IMR-90 (cell line): ENCODE results near the gene MAP7. TPM values are rescaled to one million over a fixed set of nuclear protein-coding genes. Genes with fewer than 3 reads are reported as not detected.

Experiments
- ATAC-seq: fragments of 200-7000 bp; cut with Tn5 transposase; 2 replicates; pipeline ENCODE4 v1.9.1; 2020; ENCODE audit warnings: low read depth, mild to moderate bottlenecking, moderate library complexity
- BruUV-seq: library from RNA; stranded (reverse); fragments of 400-500 nt; replicated peaks from 2 replicates; lab custom pipeline; 2021; lab: Mats Ljungman, UMichigan
- CTCF ChIA-PET: fragments of 300-600 bp; formaldehyde crosslinking; extraction: SDS; loops from one replicate; lab custom pipeline; 2021; ENCODE audit warnings: antibody characterized with exemption; lab: Yijun Ruan, JAX
- POLR2A ChIA-PET: fragments of 300-600 bp; sonication (Branson Sonifier 250); formaldehyde crosslinking; loops from one replicate; lab custom pipeline; 2022; ENCODE audit warnings: antibody characterized with exemption; ENCODE audit not compliant: unreplicated experiment; lab: Charles Lee
- DNase-seq: peaks from one replicate; pipeline ENCODE4 v3.0.0; 2013
- H2AFZ ChIP-seq: replicated peaks from 2 replicates; pipeline ENCODE3; 2013; ENCODE audit warnings: low read length, mild to moderate bottlenecking; ENCODE audit not compliant: poor library complexity
- H2AK5ac ChIP-seq: 2 replicates; pipeline ENCODE4 v1.6.1; 2013; ENCODE audit warnings: low read depth, low read length, inconsistent platforms
- H2AK9ac ChIP-seq: replicated peaks from 2 replicates; pipeline ENCODE3; 2013; ENCODE audit warnings: mild to moderate bottlenecking, low read depth, low read length, moderate library complexity; ENCODE audit not compliant: poor library complexity
- H2BK120ac ChIP-seq: 2 replicates; pipeline ENCODE4 v1.6.1; 2013; ENCODE audit warnings: low read depth, low read length, inconsistent platforms
- H2BK15ac ChIP-seq: 3 replicates; pipeline ENCODE4 v1.6.1; 2013; ENCODE audit warnings: low read depth, low read length, inconsistent platforms
- H2BK20ac ChIP-seq: 2 replicates; pipeline ENCODE4 v1.6.1; 2013; ENCODE audit warnings: low read depth, mild to moderate bottlenecking, inconsistent platforms, low read length, moderate library complexity
- H2BK5ac ChIP-seq: 2 replicates; pipeline ENCODE4 v1.6.1; 2013; ENCODE audit warnings: mild to moderate bottlenecking, low read depth, low read length, inconsistent platforms; ENCODE audit not compliant: poor library complexity, severe bottlenecking
- H3K14ac ChIP-seq: replicated peaks from 2 replicates; pipeline ENCODE4 v1.6.1; 2013; ENCODE audit warnings: low read depth, low read length, inconsistent platforms
- H3K18ac ChIP-seq: 2 replicates; pipeline ENCODE4 v1.6.1; 2013; ENCODE audit warnings: low read depth, low read length, control low read depth
- H3K23ac ChIP-seq: 2 replicates; pipeline ENCODE4 v1.6.1; 2013; ENCODE audit warnings: low read depth, low read length, inconsistent platforms
- H3K27ac ChIP-seq: 2 replicates; pipeline ENCODE4 v1.5.1; 2013; ENCODE audit warnings: mild to moderate bottlenecking, control low read depth, low read length; ENCODE audit not compliant: insufficient read depth
- H3K27me3 ChIP-seq: 2 replicates; pipeline ENCODE4 v1.6.1; 2013; ENCODE audit warnings: low read length; ENCODE audit not compliant: control insufficient read depth, insufficient read depth
- H3K36me3 ChIP-seq: 2 replicates; pipeline ENCODE4 v1.6.1; 2013; ENCODE audit warnings: low read length, mixed read lengths; ENCODE audit not compliant: control insufficient read depth, insufficient read depth
- H3K4ac ChIP-seq: 2 replicates; pipeline ENCODE4 v1.6.1; 2013; ENCODE audit warnings: low read depth, low read length, inconsistent platforms
- H3K4me1 ChIP-seq: 2 replicates; pipeline ENCODE4 v1.6.1; 2013; ENCODE audit warnings: low read length, mixed read lengths; ENCODE audit not compliant: control insufficient read depth, insufficient read depth
- H3K4me2 ChIP-seq: 2 replicates; pipeline ENCODE4 v1.6.1; 2013; ENCODE audit warnings: low read depth, mild to moderate bottlenecking, control low read depth, low read length, moderate library complexity
- H3K4me3 ChIP-seq: 2 replicates; pipeline ENCODE4 v1.5.1; 2013; ENCODE audit warnings: low read depth, mild to moderate bottlenecking, control low read depth, low read length, moderate library complexity; ENCODE audit not compliant: insufficient read depth
- H3K56ac ChIP-seq: 2 replicates; pipeline ENCODE4 v1.6.1; 2013; ENCODE audit warnings: low read length, inconsistent platforms; ENCODE audit not compliant: insufficient read depth; ENCODE audit errors: extremely low read depth
- H3K79me1 ChIP-seq, 2 experiments: 2 replicates each; pipeline ENCODE4 v1.6.1; 2013; ENCODE audit warnings: low read length in 2 of 2, inconsistent platforms in 1 of 2, low read depth in 1 of 2
- H3K9ac ChIP-seq: 2 replicates; pipeline ENCODE4 v1.6.1; 2013; ENCODE audit warnings: low read depth, low read length, control low read depth
- H3K9me1 ChIP-seq: 2 replicates; pipeline ENCODE4 v1.6.1; 2013; ENCODE audit warnings: low read length, inconsistent platforms; ENCODE audit not compliant: insufficient read depth
- H3K9me3 ChIP-seq: 2 replicates; pipeline ENCODE4 v1.6.1; 2013; ENCODE audit warnings: low read length; ENCODE audit not compliant: control insufficient read depth, insufficient read depth
- H4K20me1 ChIP-seq: 2 replicates; pipeline ENCODE4 v1.6.1; 2013; ENCODE audit warnings: low read length, inconsistent platforms; ENCODE audit not compliant: insufficient read depth
- H4K5ac ChIP-seq: 2 replicates; pipeline ENCODE4 v1.6.1; 2013; ENCODE audit warnings: mild to moderate bottlenecking, low read depth, low read length, control low read depth
- H4K8ac ChIP-seq, 2 experiments: 2 replicates each; pipeline ENCODE4 v1.6.1; 2013; ENCODE audit warnings: low read depth in 2 of 2, low read length in 2 of 2, control low read depth in 1 of 2, inconsistent platforms in 1 of 2
- H4K91ac ChIP-seq: 2 replicates; pipeline ENCODE4 v1.6.1; 2013; ENCODE audit warnings: low read depth, low read length, inconsistent platforms; ENCODE audit not compliant: insufficient read depth
- CEBPB ChIP-seq: IDR thresholded peaks from 2 replicates; pipeline ENCODE4 v1.6.1; 2012; ENCODE audit warnings: low read depth, low read length, improper control_type of control experiment
- CHD1 ChIP-seq: IDR thresholded peaks from 2 replicates; pipeline ENCODE4 v1.6.1; 2012; ENCODE audit warnings: low read depth, low read length, improper control_type of control experiment
- MAFK ChIP-seq: IDR thresholded peaks from 2 replicates; pipeline ENCODE4 v1.6.1; 2012; ENCODE audit warnings: low read depth, low read length, improper control_type of control experiment
- MAZ ChIP-seq: IDR thresholded peaks from 2 replicates; pipeline ENCODE4 v1.6.1; 2012; ENCODE audit warnings: low read depth, mild to moderate bottlenecking, low read length, improper control_type of control experiment, moderate library complexity, borderline replicate concordance
- MXI1 ChIP-seq: IDR thresholded peaks from 2 replicates; pipeline ENCODE4 v1.6.1; 2012; ENCODE audit warnings: low read depth, mild to moderate bottlenecking, low read length, moderate library complexity, borderline replicate concordance
- NFE2L2 ChIP-seq: fragments of 150-350 bp; IDR thresholded peaks from 2 replicates; pipeline ENCODE4 v1.6.1; 2016; ENCODE audit warnings: low read depth, mild to moderate bottlenecking, low read length
- POLR2A ChIP-seq: IDR thresholded peaks from 2 replicates; pipeline ENCODE4 v1.6.1; 2012; ENCODE audit warnings: mild to moderate bottlenecking, low read depth, low read length
- RCOR1 ChIP-seq: IDR thresholded peaks from 2 replicates; pipeline ENCODE4 v1.6.1; 2012; ENCODE audit warnings: mild to moderate bottlenecking, low read length, improper control_type of control experiment; ENCODE audit not compliant: insufficient replicate concordance
- RFX5 ChIP-seq: IDR thresholded peaks from 2 replicates; pipeline ENCODE4 v1.8.0; 2012; ENCODE audit warnings: low read depth, mild to moderate bottlenecking, low read length, moderate library complexity
- SMC3 ChIP-seq: fragments of 150-350 bp; IDR thresholded peaks from 2 replicates; pipeline ENCODE4 v1.6.1; 2016; ENCODE audit warnings: low read depth, mild to moderate bottlenecking, antibody characterized with exemption, low read length, moderate library complexity
- WGBS, 2 experiments: methylation state at CpG; one replicate each; pipeline versions ENCODE4 v1.1.5 to v1.1.7; 2013; ENCODE audit warnings: missing lambda C conversion rate in 2 of 2; ENCODE audit not compliant: insufficient read length in 1 of 2; ENCODE audit errors: extremely low coverage in 2 of 2; 5-methylcytosine and 5-hydroxymethylcytosine counted together
- dilution Hi-C: fragments of 300-500 bp; cut with HindIII; formaldehyde crosslinking; loops from one replicate; pipeline ENCODE4 v1.14.3; 2018; ENCODE audit warnings: low sequenced_read_pairs; ENCODE audit not compliant: unreplicated experiment
- in situ Hi-C: fragments of 300-500 bp; cut with MboI; formaldehyde crosslinking; loops from 3 replicates; pipeline ENCODE4 v1.14.3; 2019; ENCODE audit warnings: low sequenced_read_pairs, inconsistent platforms, mixed read lengths
- intact Hi-C: fragments of 100-400 bp; cut with micrococcal nuclease; formaldehyde crosslinking; loops from 2 replicates; pipeline ENCODE4 v1.10.0; 2022
- polyA plus RNA-seq, 3 experiments: library from polyadenylated mRNA; depleted of rRNA; stranded (reverse); fragments of >200 nt; gene quantifications; 2 replicates each; pipeline ENCODE4 v1.2.3, GENCODE V29; 2012; ENCODE audit warnings: low replicate concordance in 1 of 3
- total RNA-seq: library from RNA; depleted of rRNA; stranded (reverse); fragments of >200 nt; gene quantifications from 2 replicates; pipeline ENCODE4 v1.2.3, GENCODE V29; 2012
- TF ChIP-seq, protein P1 (sequence below): fragments of 150-350 bp; IDR thresholded peaks from 2 replicates; pipeline ENCODE4 v1.6.1; 2017; ENCODE audit warnings: mild to moderate bottlenecking, antibody characterized with exemption, low read length, low read depth
- TF ChIP-seq, protein P2 (sequence below): fragments of 150-350 bp; IDR thresholded peaks from 2 replicates; pipeline ENCODE4 v1.6.1; 2016; ENCODE audit warnings: low read depth, mild to moderate bottlenecking, low read length, moderate library complexity, borderline replicate concordance
- TF ChIP-seq, protein P3 (sequence below): conservative IDR thresholded peaks from 2 replicates; pipeline ENCODE4 v1.5.1; 2012; ENCODE audit warnings: mild to moderate bottlenecking, low read depth, low read length, improper control_type of control experiment

The MAP7 gene
- total and polyA plus RNA-seq, 2 of the 4 experiments (the other 2 are of a cell fraction) = 0.19 to 0.36 TPM

DNA sequence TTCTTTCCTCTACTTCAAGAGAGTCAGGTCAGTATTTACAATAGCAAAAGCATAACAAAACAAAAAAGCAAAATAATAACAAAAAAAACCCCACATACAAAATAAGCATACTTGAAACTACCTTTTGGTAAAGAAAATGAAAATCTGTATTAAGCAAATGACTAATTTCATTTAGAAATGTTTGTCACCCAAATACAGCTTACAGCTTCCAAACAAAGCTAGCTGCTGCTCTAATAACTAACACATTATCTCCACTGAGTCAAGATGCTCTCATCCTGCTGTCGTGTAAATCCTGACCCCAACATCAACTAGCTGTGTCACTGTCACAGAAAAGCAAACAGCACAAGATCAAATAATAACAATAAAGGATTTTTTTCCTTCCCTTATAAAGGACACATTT lies 21.7 kb downstream of the MAP7 start:
- H3K27me3 ChIP-seq = peaks cover 11% of the 10 kb centered on the region
- H2BK5ac ChIP-seq = no peak overlapping the region
- no peak overlapping the region; the same call in 1 of the 2 replicates for H3K23ac ChIP-seq
- ChIA-PET CTCF (interaction anchor here (1.0 kb wide), 1 partner anchor 132 kb away, joined by 4 read pairs; no protein-coding TSS in a partner anchor), POLR2A (no interaction called here)
- no peaks in the 10 kb centered on the region for H3K9me1 ChIP-seq
- no TSS peak for BruUV-seq
- intact Hi-C loops (no loop called here), dilution Hi-C loops (no loop called here), in situ Hi-C loops (loop anchor here (25.0 kb wide), 1 partner anchor 1066 kb away; no protein-coding TSS in a partner anchor)
- no peak overlapping the region for H3K14ac ChIP-seq
- H2AFZ ChIP-seq = no peak overlapping the region
- H4K91ac ChIP-seq = no peak overlapping the region
- H3K4me1 ChIP-seq = no peaks in the 10 kb centered on the region; the same call in 1 of the 2 replicates
- no peak overlapping the region for H3K4me3 ChIP-seq
- no peak for DNase-seq
- no peak overlapping the region for H3K27ac ChIP-seq
- H3K36me3 ChIP-seq = no peaks in the 10 kb centered on the region
- no peak overlapping the region for H3K56ac ChIP-seq
- H4K20me1 ChIP-seq = no peaks in the 10 kb centered on the region
- no peak overlapping the region for H3K9ac ChIP-seq
- H4K5ac ChIP-seq = no peak overlapping the region
- ATAC-seq = no peak
- no peak overlapping the region for H2BK20ac ChIP-seq
- no peak overlapping the region for H4K8ac ChIP-seq
- no peak overlapping the region for H3K18ac ChIP-seq
- no peak overlapping the region for H2AK9ac ChIP-seq
- no peaks in the 10 kb centered on the region for H3K79me1 ChIP-seq
- WGBS, 2 experiments = no CpG with 5 or more reads among the region's 1 CpG
- no peak for TF ChIP-seq RFX5
- TF ChIP-seq, protein P1, sequence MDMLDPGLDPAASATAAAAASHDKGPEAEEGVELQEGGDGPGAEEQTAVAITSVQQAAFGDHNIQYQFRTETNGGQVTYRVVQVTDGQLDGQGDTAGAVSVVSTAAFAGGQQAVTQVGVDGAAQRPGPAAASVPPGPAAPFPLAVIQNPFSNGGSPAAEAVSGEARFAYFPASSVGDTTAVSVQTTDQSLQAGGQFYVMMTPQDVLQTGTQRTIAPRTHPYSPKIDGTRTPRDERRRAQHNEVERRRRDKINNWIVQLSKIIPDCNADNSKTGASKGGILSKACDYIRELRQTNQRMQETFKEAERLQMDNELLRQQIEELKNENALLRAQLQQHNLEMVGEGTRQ = no peak
- no peak for TF ChIP-seq POLR2A
- TF ChIP-seq MXI1 = no peak
- TF ChIP-seq SMC3 = no peak
- no peak for TF ChIP-seq MAFK
- TF ChIP-seq, protein P2, sequence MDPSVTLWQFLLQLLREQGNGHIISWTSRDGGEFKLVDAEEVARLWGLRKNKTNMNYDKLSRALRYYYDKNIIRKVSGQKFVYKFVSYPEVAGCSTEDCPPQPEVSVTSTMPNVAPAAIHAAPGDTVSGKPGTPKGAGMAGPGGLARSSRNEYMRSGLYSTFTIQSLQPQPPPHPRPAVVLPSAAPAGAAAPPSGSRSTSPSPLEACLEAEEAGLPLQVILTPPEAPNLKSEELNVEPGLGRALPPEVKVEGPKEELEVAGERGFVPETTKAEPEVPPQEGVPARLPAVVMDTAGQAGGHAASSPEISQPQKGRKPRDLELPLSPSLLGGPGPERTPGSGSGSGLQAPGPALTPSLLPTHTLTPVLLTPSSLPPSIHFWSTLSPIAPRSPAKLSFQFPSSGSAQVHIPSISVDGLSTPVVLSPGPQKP = no peak
- no peak for TF ChIP-seq CEBPB
- TF ChIP-seq CHD1 = no peak
- TF ChIP-seq, protein P3, sequence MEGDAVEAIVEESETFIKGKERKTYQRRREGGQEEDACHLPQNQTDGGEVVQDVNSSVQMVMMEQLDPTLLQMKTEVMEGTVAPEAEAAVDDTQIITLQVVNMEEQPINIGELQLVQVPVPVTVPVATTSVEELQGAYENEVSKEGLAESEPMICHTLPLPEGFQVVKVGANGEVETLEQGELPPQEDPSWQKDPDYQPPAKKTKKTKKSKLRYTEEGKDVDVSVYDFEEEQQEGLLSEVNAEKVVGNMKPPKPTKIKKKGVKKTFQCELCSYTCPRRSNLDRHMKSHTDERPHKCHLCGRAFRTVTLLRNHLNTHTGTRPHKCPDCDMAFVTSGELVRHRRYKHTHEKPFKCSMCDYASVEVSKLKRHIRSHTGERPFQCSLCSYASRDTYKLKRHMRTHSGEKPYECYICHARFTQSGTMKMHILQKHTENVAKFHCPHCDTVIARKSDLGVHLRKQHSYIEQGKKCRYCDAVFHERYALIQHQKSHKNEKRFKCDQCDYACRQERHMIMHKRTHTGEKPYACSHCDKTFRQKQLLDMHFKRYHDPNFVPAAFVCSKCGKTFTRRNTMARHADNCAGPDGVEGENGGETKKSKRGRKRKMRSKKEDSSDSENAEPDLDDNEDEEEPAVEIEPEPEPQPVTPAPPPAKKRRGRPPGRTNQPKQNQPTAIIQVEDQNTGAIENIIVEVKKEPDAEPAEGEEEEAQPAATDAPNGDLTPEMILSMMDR = no peak
- TF ChIP-seq RCOR1 = no peak
- no peak for TF ChIP-seq MAZ
- TF ChIP-seq NFE2L2 = no peak
- H3K4me2 ChIP-seq = no peak overlapping the region
- H2BK15ac ChIP-seq = no peak overlapping the region
- no peak overlapping the region for H3K4ac ChIP-seq
- H2BK120ac ChIP-seq = no peak overlapping the region
- H3K9me3 ChIP-seq = no peaks in the 10 kb centered on the region
- H2AK5ac ChIP-seq = no peak overlapping the region
